HG02885 (cell line): Measurements from ENCODE around the gene TCF7L2.

Source experiments
- ATAC-seq: cut with Tn5 transposase; IDR thresholded peaks from one replicate; pipeline ENCODE4 v1.9.1; 2021; ENCODE audit warnings: mild to moderate bottlenecking; ENCODE audit not compliant: unreplicated experiment, poor library complexity

TCF7L2 gene

DNA sequence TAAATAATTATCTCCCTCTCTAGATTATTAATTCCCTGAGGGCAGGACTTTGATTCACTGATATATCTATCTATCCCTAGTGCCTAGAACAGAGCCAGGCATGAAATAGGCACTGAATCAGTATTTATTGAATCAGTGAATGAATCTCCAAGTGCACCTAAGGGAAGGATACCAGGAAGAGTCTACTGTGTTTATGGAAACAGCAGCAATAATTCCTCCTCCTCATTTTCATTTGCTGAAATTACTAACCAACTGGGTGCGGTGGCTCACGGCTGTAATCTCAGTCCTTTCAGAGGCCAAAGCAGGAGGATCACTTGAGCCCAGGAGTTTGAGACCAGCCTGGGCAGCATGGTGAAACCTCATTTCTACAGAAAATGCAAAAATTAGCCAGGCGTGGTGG is 161.2 kb downstream of the TCF7L2 start:
- no peak for ATAC-seq

DNA sequence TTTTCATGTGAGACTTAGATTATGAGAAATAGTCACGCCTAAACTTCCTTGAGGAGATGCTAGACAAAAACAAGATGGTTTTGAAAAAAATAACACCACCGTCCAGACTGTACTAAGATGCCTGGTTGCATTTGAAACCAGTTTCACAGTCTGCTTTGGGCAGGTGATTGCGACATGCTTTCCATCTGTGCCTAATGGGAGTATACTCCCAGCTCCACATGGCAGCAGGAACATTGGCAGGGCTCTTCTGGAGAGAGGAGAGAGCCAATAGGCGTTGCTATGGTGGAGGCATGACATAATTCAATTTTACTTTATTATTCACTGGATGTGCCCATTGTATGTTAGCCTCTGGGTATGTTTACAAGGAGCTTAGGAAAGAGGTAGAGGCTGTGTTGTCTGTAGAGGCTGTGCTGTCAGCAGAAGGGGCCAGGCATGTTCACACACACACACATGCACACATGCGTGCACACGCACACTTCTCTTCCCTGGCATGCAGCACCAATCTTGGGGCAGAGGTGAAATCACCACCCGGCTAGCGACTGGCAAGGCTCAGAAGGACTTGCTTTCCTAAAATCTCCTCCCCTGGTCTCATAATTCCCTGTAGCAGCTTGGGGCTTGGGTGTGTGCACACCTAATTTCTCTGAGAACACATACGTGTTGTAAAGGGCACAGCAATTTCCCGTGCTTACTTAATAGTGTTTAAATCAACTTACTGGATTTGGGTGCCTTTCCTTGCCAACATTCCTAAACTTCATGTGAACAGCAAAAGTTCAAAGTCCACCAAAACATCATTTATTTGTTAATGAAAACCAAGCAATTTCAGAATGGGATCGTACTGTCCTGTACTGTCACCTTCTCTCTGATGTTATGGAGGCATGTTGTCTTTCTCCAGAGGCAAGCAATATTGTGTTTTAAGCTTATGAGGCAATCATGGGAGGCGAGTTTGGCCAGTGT is 162.1 kb downstream of the TCF7L2 start:
- ATAC-seq: no peak

DNA sequence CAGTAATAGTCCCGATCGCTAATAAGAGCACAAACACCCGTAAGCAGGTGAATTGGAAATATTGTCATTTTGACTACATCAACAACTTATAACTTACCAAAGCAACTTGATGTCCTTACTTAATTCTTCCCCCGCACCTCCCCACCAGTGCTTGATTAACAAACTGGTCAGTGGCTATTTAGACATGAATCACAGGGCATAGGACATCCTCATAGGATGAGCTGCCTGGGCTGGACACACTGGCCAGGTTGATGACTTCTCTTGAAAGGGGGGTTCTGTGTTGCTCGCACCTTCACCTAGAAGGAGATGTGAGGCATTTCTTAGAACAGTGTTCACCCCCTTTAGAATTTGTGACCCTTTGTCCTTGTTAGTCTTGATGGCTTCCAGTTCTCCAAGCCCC is 163.2 kb downstream of the TCF7L2 start:
- ATAC-seq: no peak

DNA sequence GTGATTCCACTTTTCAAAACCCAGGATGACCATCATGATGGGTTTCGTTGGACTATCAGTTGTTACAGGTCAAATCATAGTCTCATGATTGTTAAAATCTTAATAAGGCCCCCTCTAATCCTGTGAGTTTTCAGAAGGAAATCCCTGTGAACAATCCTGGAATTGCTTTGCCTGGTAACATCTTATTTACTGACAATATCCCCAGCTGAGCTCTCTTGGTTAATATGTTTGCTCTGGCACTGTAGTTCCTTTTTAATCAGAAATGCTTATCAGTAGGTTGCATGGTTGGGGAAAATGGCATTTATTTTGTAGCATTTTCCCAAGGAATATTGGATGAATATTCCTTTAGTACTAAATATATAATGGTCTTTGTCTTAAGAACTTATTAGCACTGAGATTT is 163.9 kb downstream of the TCF7L2 start:
- ATAC-seq: no peak

DNA sequence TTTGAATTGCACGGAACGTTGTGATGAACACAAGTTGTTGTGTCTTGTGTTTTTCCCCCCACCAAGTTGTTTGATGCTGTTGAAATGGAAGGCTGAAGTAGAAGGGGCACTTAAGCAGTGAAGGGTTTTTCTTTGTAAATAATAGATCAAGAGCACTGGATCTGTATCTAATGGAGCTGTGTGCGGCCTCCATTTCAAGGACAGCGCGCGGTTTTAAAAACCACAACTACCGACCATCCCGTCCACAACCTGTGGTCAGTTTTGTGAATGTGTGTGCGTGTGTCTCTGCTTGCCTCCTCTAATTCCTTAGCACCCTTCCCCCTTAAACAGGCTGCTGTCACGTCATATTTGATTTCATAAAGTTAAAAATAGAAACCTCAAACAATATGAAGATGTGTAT is 165.5 kb downstream of the TCF7L2 start:
- no peak for ATAC-seq

DNA sequence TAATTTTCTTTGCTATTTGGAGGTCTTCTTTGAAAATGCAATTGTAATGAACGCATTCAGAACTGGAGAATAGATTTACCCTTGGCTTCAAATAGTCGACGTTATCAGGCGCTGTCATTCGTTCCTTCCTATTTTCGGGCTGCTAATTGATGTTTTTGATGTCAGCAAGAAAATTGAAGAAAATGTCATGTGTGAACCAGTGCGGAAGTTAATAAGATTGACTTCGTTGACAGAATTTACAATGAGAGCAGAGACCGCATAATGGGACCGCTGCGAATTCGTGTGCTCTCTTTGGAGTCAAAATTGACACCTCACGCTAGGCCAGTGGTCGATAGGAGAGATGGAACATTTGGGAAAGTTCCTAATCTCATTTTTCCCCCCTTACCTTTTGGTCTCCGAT is 168.8 kb downstream of the TCF7L2 start:
- ATAC-seq: no peak

DNA sequence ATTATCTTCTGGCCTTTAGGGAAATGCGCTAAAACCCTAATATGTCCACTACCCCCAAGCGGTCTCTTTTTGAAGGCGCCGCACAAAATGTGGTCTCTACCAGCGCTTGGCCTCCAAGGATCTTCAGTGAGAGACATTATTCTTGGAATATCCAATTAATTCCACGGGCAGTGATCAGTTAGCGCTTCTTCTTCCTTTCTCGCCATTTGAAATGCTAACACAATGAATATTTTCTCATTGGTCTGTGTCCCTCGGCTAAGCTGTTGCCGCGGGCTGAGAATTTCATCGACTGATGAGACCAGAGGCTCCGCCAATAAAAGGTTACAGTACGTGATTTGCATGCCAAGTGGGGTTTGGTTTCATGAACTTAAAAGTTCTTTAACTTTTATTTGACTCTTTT is 169.8 kb downstream of the TCF7L2 start:
- no peak for ATAC-seq

DNA sequence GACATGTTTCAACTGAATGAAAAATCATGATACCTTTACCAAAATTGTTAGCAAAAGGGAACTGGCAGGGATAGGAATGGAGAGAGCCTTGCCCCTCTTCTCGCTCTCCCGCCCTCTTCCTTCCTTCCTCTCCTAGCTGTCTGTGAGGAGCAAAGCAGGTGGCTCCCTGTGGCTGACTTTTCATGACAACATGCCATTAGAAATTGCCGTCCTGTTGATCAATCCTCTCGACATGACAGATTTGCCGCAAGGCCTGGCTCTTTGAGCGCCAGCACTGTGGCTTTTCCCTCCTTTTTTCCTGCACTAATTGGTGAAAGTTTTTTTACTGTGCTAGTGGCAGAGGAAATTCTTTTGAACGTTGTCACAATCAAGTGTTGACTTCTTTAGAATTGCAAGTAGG is 171.1 kb downstream of the TCF7L2 start:
- ATAC-seq: no peak

DNA sequence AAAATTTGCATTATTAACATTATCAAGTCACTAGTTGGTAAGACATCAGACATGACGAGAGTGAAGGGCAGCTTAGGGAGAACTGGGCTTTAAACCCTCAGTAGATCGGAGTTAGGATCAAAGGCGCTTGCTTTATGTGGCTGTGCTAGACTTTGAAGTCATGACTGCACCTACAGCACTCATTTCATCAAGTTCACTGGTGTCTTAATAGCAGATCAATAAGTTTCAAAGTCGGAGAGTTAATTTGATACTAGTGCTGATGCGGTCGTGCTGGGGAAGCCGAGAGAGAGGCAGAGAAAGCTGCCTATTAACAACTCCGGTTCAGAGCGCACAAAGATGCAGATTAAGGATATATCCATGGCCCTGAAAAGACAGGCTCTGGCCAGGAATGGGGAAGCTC is 172.9 kb downstream of the TCF7L2 start:
- ATAC-seq: no peak

DNA sequence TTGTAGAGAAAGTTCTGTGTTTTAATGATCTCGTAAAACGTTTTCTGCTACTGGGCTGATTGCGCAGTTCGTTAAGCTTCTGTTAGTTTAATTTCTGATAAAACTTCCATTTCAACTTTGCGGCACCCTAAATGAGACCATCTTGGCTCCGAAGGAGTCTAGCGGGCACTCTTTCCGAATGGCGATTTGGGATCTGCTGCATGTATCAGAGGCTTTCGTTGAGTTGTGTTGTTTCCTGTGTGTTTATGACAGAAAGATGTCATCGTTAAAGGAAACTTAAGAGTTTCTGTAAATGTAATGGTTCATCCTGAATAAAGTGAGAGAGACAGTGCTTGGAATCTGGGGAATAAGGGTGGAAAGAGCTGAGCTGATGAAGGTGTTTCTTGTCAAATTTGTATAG is 174.7 kb downstream of the TCF7L2 start:
- ATAC-seq: no peak

DNA sequence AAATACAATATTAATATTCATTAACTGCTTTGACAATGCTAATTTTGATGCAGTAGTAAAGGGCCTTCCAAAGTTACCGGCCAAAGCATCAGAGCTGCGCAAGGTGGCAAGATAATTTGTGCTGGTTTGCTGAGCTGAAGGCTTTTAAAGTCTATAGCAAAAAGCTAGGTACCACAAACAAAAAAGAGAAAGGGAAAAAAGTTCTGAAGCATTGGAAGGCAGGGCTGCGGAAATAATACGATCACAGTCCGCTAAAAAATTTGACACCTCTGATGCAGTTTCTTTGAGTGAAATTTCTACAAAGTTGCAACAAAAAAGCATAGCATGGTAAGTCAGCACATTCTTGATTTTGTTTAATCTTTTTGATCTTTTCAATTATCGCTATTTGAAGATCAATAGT is 175.6 kb downstream of the TCF7L2 start:
- no peak for ATAC-seq

DNA sequence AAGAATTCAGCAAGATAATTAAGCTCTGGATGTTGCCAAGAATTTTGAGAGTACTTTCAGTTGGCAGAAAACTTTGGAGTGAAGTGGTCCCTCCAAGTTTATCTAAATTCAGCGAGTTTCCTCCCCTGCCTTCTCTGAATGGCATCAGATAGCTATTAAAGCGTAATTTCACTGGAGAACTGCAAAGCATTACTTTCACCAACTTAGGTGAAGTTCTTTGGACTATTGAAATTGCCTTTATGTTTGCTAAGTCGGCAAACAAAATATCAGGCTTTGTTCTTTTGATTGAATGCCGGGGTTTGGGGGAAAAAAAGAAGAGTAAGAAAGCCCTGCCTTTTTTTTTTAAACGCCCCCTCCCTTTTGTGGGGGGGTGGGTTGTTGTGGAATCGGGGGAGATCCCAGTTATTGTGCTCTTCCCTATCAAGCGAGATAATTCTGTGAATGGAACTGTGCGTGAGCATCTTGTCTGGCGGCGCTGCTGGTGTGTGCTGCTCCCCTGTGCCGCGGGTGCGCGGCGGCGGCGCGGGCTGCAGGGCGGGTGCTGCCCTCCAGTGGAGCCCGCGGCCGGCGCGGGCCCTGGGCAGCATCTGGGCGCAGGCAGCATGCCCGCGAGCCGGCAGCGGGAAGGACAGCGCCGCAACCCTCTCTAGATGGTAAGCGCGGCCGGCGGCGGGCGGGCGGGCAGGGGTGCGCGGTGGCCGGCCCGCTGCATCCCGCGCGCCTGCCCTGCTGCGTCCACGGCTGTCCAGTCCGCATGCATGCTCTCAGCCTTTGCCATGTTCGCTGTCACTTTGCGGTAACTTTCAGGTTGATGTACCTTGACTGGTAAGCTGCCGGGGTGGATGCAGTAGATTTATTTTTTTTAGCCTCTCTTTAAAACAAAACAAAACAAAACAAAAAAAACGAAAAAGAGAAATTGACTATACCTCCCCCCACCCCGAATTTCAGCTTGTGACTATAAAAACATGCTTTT is 176.5 kb downstream of the TCF7L2 start:
- ATAC-seq: no peak

DNA sequence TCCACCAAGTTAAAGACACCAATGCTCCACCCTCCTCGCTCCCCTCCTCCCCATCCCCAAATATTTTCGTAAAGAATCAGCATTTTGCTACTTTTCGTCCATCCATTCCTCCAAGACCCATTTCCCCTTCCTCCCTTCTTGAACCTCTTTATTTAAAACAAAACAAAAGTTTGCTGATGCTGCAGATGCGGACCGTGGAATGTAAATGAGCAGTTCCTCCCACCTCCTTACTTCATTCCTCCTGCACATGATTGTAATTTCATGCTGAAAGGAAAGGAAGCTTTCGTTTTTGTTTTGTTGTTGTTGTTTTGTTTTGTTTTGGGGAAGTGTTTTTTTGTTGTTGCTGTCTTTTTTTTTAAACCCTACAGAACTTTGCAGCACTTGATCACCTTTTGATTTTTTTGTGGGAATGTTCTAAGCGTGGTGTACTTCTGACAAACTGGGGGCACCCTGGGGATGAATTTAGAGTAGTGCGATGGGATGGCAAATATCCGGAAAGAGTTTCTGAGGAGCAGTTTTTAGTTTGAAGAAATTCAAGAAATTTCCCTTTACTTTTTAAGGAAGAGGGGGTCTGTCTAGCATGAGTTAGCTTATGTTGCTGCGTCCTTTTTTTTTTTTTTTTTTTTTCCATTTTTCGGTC is 177.3 kb downstream of the TCF7L2 start:
- no peak for ATAC-seq

DNA sequence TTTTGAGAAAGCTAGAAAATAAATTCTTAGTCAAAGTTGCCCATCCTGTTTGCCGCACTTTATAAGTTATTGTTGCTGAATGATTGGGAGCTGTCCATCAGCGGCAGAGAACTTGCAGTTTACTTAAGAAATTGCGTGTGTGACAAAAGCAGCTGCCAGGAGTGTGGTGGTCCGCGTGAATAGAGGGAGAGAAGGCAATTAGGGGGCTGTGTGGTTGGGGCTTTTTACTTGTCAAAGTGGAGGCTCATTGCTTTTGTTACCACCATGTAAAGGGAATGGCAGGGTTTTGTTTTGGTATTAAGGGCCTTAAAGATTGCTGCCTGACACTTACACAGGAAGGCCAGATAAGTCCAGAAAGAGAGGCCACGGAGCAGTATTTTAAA is 177.8 kb downstream of the TCF7L2 start:
- no peak for ATAC-seq

DNA sequence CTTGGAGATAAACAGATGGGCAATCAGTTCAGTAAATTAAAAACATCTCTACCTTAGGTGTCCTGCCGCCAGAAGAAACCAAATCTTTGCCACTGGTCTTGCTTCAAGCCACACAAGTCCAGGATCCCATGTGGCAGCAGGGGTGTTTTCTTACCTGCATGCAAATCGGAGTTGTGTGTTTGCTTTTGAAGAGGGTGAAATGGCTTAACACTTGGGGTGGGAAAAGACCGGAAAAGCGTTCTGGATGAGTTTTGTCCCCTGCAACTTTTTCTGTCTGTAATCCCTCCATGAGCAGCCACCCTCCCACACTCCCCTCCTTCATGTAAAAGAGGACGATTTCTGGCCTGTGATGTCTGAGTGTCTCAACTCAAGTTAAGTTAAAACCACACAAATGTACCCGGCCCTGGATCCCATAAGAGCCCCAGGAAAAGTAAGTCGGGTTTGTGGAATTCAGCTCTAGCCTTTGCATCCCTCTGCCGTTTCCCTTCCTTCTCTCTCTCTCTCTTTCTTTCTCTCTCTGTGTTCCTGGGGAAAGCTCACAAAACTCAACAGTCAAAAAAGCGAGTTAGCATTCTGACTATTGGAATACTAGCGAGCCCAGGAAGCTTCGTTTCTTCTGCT is 178.5 kb downstream of the TCF7L2 start:
- ATAC-seq: no peak

DNA sequence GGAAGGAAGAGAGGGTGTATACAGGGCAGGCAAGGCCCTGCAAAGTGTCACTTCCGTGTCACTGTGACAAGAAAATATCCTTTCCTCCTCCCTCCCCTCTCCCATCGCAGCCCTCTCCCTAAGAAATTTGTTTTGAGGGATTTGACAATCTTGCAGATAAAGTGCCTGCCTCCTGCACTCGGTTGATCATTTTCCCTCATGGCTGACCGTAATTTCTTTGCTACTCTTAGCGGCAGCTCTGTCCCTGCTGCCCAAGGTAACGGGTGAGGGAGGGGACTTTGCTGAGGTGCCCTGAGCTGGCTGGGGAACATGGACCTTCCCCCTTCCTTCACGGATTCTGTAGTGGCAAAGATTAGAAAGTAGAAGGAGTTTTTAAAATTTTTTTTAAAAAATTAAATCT is 179.1 kb downstream of the TCF7L2 start:
- no peak for ATAC-seq

DNA sequence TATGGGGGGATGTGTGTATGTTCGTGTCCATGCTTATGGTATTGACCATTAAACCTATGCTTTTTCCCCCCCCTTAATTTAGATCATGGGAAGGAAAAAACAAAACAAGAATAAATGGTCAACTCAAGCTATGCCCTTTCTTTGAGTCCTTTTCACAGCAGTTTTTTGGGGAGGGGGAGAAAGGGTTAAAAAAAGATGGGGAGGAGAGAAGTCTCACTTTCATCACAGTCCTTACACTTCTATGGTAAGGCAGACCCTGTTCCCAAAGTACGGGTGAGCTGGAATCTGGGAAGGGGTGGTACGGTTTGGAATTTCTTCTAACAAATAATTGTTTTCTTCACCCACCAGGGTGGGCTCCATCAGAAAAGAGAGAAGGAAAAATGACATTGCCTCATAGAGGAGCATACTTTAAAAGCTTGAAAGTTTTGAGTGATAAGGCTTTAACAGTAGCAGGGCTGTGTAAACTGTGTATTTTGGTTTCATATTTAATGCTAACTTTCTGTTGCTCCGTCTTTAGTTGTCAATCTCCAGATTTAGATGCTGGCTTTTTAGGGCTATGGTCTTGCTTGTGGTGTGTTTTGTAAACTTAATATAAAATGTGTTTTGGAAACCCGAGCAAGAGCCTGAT is 180.1 kb downstream of the TCF7L2 start:
- no peak for ATAC-seq

DNA sequence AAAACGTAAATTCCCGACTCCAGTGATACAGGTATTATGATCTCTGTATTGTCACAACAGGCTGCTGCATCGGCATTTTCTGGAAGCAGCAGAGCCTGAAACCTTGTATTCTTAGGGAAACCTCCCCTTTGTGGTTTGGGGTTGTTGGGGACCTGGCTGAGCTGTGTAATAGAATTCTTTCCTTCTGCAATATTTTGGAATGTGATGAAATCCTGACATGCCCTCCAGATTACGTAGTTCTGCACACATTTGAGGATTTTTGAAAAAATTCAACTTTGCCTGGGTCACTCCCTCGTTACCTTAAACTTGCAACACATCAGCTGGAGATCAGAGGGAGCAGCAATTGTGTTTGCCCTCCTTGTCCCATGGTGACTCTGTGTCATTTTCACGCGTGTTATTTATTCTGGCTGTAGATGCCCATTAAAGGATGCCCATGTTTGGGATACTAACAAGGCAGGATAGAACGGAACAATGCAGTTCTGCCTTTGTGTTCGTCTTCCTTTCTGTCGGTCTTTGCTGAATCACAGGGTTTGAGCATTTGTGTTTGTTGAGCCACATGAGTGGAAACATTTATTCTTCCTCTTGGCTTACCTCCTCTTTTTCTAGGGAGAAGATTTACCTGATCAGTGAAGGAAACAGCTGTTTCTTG is 181.7 kb downstream of the TCF7L2 start:
- ATAC-seq: no peak

DNA sequence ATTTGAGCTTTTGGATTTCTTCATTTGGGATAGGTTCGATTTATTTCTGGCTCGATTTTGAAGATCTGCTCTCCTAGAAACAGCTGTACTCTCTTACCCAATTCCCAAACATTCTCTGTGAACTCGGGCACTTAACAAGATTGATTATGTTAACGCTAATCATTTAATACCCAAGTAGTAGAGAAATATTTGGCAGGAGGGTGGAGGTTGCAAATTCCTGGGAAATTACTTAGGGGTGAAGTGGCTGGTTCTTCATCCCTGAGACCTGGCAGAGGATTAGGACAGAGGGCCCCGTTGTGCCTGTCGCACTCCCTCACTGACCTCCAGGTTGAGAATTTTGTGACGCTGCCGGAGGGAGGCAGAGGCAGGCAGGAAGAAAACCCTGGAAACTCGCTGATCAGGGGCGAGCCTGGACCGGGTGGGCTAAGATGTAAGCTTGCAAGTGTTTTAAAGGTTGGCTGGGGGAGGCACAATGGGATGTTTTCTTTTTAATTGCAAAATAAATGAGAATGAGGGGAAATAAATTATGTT is 182.6 kb downstream of the TCF7L2 start:
- ATAC-seq: no peak
